Measurements from ENCODE around the gene HIVEP3.

HIVEP3 gene

GRCh38 chr1:41507836-41508235 lies 410.9 kb downstream of the HIVEP3 start:
- no peak for DNase-seq (ENCODE audit: low read depth in 2 of 3, low spot score in 1 of 3)

- no peak for DNase-seq (ENCODE audit: low read depth in 2 of 3, low spot score in 1 of 3)
Measured at GRCh38 chr1:41507110-41507720, 411.5 kb downstream of the HIVEP3 start.

- no peak for DNase-seq (ENCODE audit: low read depth in 2 of 3, low spot score in 1 of 3)
Measured at GRCh38 chr1:41504114-41505035, 414.3 kb downstream of the HIVEP3 start.

- DNase-seq (ENCODE audit: low read depth in 2 of 3, low spot score in 1 of 3): no peak
Measured at GRCh38 chr1:41503538-41504113, 415.1 kb downstream of the HIVEP3 start.

- DNase-seq (ENCODE audit: low read depth in 2 of 3, low spot score in 1 of 3): no peak
Measured at GRCh38 chr1:41502912-41503311, 415.8 kb downstream of the HIVEP3 start.

GRCh38 chr1:41501581-41501980 lies 417.1 kb downstream of the HIVEP3 start:
- no peak for DNase-seq (ENCODE audit: low read depth in 2 of 3, low spot score in 1 of 3)

GRCh38 chr1:41500781-41501518 lies 417.8 kb downstream of the HIVEP3 start:
- DNase-seq (ENCODE audit: low read depth in 2 of 3, low spot score in 1 of 3): no peak

- no peak for DNase-seq (ENCODE audit: low read depth in 2 of 3, low spot score in 1 of 3)
Measured at GRCh38 chr1:41500378-41500777, 418.3 kb downstream of the HIVEP3 start.

GRCh38 chr1:41499591-41499990 lies 419.1 kb downstream of the HIVEP3 start:
- no peak for DNase-seq (ENCODE audit: low read depth in 2 of 3, low spot score in 1 of 3)

- DNase-seq (ENCODE audit: low read depth in 2 of 3, low spot score in 1 of 3): no peak
Measured at GRCh38 chr1:41498804-41499203, 419.9 kb downstream of the HIVEP3 start.

- DNase-seq (ENCODE audit: low read depth in 2 of 3, low spot score in 1 of 3): no peak
Measured at GRCh38 chr1:41498391-41498790, 420.3 kb downstream of the HIVEP3 start.

- DNase-seq (ENCODE audit: low read depth in 2 of 3, low spot score in 1 of 3): no peak
Measured at GRCh38 chr1:41497461-41498030, 421.2 kb downstream of the HIVEP3 start.

- DNase-seq (ENCODE audit: low read depth in 2 of 3, low spot score in 1 of 3): no peak
Measured at GRCh38 chr1:41497056-41497440, 421.7 kb downstream of the HIVEP3 start.

- DNase-seq (ENCODE audit: low read depth in 2 of 3, low spot score in 1 of 3): peak; percentile 38 to 61 (median 39)
Measured at GRCh38 chr1:41496080-41497055, 422.4 kb downstream of the HIVEP3 start.

- DNase-seq (ENCODE audit: low read depth in 2 of 3, low spot score in 1 of 3): no peak
Measured at GRCh38 chr1:41495210-41495948, 423.3 kb downstream of the HIVEP3 start.

- no peak for DNase-seq (ENCODE audit: low read depth in 2 of 3, low spot score in 1 of 3)
Measured at GRCh38 chr1:41494351-41495209, 424.1 kb downstream of the HIVEP3 start.

- no peak for DNase-seq (ENCODE audit: low read depth in 2 of 3, low spot score in 1 of 3)
Measured at GRCh38 chr1:41493626-41494350, 424.9 kb downstream of the HIVEP3 start.

GRCh38 chr1:41493117-41493536 lies 425.6 kb downstream of the HIVEP3 start:
- no peak for DNase-seq (ENCODE audit: low read depth in 2 of 3, low spot score in 1 of 3)

Measured in stimulated activated CD4-positive, alpha-beta T cell treated with anti-CD3 and anti-CD28 coated beads, Interleukin-12 subunit alpha, Interleukin-12 subunit beta, amount 100 ng/mL, for 48 hours (primary cell).